Loucy (cell line): ENCODE results near the gene CTPS2.

ENCODE experiments used
- H2AFZ ChIP-seq: fragments of 200-600 bp; sonication (generic); 2 replicates; pipeline ENCODE4 v1.6.0; 2016; ENCODE audit warnings: antibody characterized with exemption, mild to moderate bottlenecking, low read length, moderate library complexity
- H3F3A ChIP-seq: fragments of 200-600 bp; 2 replicates; pipeline ENCODE4 v1.6.0; 2016; ENCODE audit warnings: antibody characterized with exemption, low read depth, mild to moderate bottlenecking
- H3K27me3 ChIP-seq: fragments of 200-600 bp; sonication (generic); 2 replicates; pipeline ENCODE4 v1.6.1; 2014; ENCODE audit warnings: low read length, mild to moderate bottlenecking; ENCODE audit not compliant: insufficient read depth, poor library complexity, severe bottlenecking
- H3K36me3 ChIP-seq: fragments of 200-600 bp; sonication (generic); 2 replicates; pipeline ENCODE4 v1.6.1; 2016; ENCODE audit warnings: low read length; ENCODE audit not compliant: insufficient read depth
- H3K4me1 ChIP-seq: fragments of 200-600 bp; sonication (generic); 2 replicates; pipeline ENCODE4 v1.5.1; 2014; ENCODE audit warnings: low read length, mild to moderate bottlenecking; ENCODE audit not compliant: insufficient read depth, poor library complexity, severe bottlenecking
- H3K4me2 ChIP-seq: fragments of 200-600 bp; sonication (generic); 2 replicates; pipeline ENCODE4 v1.6.0; 2014; ENCODE audit warnings: antibody characterized with exemption, low read length, low read depth, mild to moderate bottlenecking; ENCODE audit not compliant: poor library complexity, severe bottlenecking
- H3K4me3 ChIP-seq: fragments of 200-600 bp; sonication (generic); 2 replicates; pipeline ENCODE4 v1.5.1; 2014; ENCODE audit warnings: low read length, mild to moderate bottlenecking, mixed read lengths; ENCODE audit not compliant: poor library complexity, severe bottlenecking
- H3K79me2 ChIP-seq: fragments of 200-600 bp; sonication (generic); 2 replicates; pipeline ENCODE4 v1.6.1; 2014; ENCODE audit warnings: low read length; ENCODE audit not compliant: insufficient read depth
- H3K9ac ChIP-seq: fragments of 200-600 bp; sonication (generic); 2 replicates; pipeline ENCODE4 v1.6.0; 2014; ENCODE audit warnings: mild to moderate bottlenecking, low read depth, low read length, moderate library complexity; ENCODE audit not compliant: poor library complexity, severe bottlenecking
- H3K9me2 ChIP-seq: fragments of 200-600 bp; sonication (generic); replicated peaks from 2 replicates; pipeline ENCODE4 v1.6.1; 2016; ENCODE audit warnings: low read depth, low read length, mixed read lengths
- H3K9me3 ChIP-seq: fragments of 200-600 bp; sonication (generic); 2 replicates; pipeline ENCODE4 v1.6.1; 2014; ENCODE audit warnings: mild to moderate bottlenecking, antibody characterized with exemption, low read length, low read depth; ENCODE audit not compliant: insufficient read depth
- H4K20me1 ChIP-seq: fragments of 200-600 bp; sonication (generic); 2 replicates; pipeline ENCODE4 v1.6.0; 2014; ENCODE audit warnings: antibody characterized with exemption, low read length, mild to moderate bottlenecking; ENCODE audit not compliant: insufficient read depth, poor library complexity, severe bottlenecking
- EZH2phosphoT487 ChIP-seq: fragments of 200-600 bp; IDR thresholded peaks from 2 replicates; pipeline ENCODE4 v1.6.1; 2018; ENCODE audit warnings: antibody characterized with exemption, mild to moderate bottlenecking, moderate library complexity, borderline replicate concordance
- TF ChIP-seq, protein P1 (sequence below): fragments of 200-600 bp; sonication (generic); conservative IDR thresholded peaks from 2 replicates; pipeline ENCODE4 v1.5.1; 2014; ENCODE audit warnings: mild to moderate bottlenecking, antibody characterized with exemption, low read length

Gene CTPS2

DNA sequence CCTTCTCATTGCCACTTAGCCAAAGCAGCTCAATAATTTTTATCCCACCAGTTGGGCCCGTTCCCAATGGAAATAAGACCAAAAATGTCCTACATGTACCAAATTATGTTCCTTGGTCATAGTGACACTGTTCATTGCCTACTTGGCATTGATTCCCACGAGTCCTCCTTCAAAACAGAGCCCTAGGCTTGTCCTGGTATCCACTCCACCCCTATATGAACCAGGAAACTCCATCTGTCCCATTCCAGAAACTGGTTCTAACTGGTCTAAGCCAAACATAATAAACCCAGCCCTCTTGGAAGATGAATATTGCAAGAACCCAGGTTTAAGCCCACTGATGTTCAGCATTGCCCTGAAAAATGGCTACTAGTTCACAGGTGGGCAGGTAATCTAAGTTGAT is 93.4 kb downstream of the CTPS2 start:
- Histone ChIP-seq H3K9me3 (no peaks in the 10 kb centered on the region), H3K4me2 (no peak overlapping the region), H3K9me2 (no peaks in the 10 kb centered on the region), H2AFZ (no peak overlapping the region), H3F3A (no peaks in the 10 kb centered on the region), H3K27me3 (no peaks in the 10 kb centered on the region), H3K4me3 (no peak overlapping the region), H3K9ac (no peak overlapping the region), H3K36me3 (peaks cover 18% of the 10 kb centered on the region; the same call in 1 of the 2 replicates), H3K4me1 (no peaks in the 10 kb centered on the region), H3K79me2 (no peaks in the 10 kb centered on the region), H4K20me1 (no peaks in the 10 kb centered on the region)
- TF ChIP-seq, protein P1, sequence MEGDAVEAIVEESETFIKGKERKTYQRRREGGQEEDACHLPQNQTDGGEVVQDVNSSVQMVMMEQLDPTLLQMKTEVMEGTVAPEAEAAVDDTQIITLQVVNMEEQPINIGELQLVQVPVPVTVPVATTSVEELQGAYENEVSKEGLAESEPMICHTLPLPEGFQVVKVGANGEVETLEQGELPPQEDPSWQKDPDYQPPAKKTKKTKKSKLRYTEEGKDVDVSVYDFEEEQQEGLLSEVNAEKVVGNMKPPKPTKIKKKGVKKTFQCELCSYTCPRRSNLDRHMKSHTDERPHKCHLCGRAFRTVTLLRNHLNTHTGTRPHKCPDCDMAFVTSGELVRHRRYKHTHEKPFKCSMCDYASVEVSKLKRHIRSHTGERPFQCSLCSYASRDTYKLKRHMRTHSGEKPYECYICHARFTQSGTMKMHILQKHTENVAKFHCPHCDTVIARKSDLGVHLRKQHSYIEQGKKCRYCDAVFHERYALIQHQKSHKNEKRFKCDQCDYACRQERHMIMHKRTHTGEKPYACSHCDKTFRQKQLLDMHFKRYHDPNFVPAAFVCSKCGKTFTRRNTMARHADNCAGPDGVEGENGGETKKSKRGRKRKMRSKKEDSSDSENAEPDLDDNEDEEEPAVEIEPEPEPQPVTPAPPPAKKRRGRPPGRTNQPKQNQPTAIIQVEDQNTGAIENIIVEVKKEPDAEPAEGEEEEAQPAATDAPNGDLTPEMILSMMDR = no peak
- TF ChIP-seq EZH2phosphoT487 = no peak

DNA sequence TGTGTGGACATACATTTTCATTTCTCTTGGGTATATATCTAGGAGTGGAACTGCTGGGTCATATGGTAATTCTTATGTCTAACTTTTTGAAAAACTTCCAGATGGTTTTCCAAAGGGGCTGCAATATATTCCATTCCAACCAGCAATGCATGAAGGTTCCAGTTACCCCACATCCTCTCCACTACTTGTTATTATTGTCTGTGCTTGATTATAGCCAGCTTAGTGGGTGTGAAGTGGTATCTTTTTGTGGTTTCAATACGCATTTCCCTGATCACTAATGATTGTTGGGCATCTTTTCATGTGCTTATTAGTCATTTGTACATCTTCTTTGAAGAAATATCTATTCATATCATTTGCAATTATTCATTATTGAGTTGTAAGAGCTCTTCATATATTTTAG is 94.0 kb downstream of the CTPS2 start:
- peaks cover 18% of the 10 kb centered on the region; the same call in 1 of the 2 replicates for H3K36me3 ChIP-seq
- no peak overlapping the region for H3K4me3 ChIP-seq
- TF ChIP-seq EZH2phosphoT487 = no peak
- TF ChIP-seq, protein P1 = no peak
- H3F3A ChIP-seq = no peaks in the 10 kb centered on the region
- H3K9me3 ChIP-seq = no peaks in the 10 kb centered on the region
- H2AFZ ChIP-seq = no peak overlapping the region
- H3K79me2 ChIP-seq = no peaks in the 10 kb centered on the region
- H3K4me1 ChIP-seq = no peaks in the 10 kb centered on the region
- H3K9me2 ChIP-seq = no peaks in the 10 kb centered on the region
- no peaks in the 10 kb centered on the region for H3K27me3 ChIP-seq
- no peak overlapping the region for H3K9ac ChIP-seq
- no peaks in the 10 kb centered on the region for H4K20me1 ChIP-seq
- H3K4me2 ChIP-seq = no peak overlapping the region

DNA sequence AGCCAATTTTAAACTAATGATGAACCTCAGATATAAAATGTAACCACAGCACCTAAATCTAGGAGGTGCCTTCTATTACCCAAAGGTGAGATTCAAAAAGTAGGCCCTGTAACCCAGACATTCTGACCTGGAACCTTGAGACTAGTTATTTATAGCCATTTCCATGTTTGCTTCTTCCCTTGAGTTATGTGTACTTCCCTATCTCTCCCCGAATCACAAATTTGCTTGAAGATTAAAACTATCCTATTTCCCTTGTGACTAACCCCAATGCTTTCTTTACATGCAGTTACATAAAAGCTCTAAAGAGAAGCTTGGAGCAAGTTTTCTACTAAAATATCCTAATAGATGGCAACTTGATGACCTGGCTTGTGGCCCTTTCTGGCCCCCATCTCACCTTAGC is 95.1 kb downstream of the CTPS2 start:
- H3K27me3 ChIP-seq = no peaks in the 10 kb centered on the region
- no peaks in the 10 kb centered on the region for H3K9me3 ChIP-seq
- no peaks in the 10 kb centered on the region for H3K79me2 ChIP-seq
- H3K4me2 ChIP-seq = no peak overlapping the region
- no peaks in the 10 kb centered on the region for H3K9me2 ChIP-seq
- no peaks in the 10 kb centered on the region for H4K20me1 ChIP-seq
- H3F3A ChIP-seq = no peaks in the 10 kb centered on the region
- no peak overlapping the region for H2AFZ ChIP-seq
- no peaks in the 10 kb centered on the region for H3K4me1 ChIP-seq
- no peak overlapping the region for H3K4me3 ChIP-seq
- peaks cover 18% of the 10 kb centered on the region; the same call in 1 of the 2 replicates for H3K36me3 ChIP-seq
- no peak overlapping the region for H3K9ac ChIP-seq
- TF ChIP-seq EZH2phosphoT487 = no peak
- TF ChIP-seq, protein P1 = no peak
